ENCODE data around the gene ITPRID2. TPM values are rescaled to one million over a fixed set of nuclear protein-coding genes. Genes with fewer than 3 reads are reported as not detected.

The ITPRID2 gene
- total and polyA plus RNA-seq, 2 of the 8 experiments (the other 6 are each of a cell fraction or from before 2014, with no cell fraction given): 1.9 to 12.6 TPM

DNA sequence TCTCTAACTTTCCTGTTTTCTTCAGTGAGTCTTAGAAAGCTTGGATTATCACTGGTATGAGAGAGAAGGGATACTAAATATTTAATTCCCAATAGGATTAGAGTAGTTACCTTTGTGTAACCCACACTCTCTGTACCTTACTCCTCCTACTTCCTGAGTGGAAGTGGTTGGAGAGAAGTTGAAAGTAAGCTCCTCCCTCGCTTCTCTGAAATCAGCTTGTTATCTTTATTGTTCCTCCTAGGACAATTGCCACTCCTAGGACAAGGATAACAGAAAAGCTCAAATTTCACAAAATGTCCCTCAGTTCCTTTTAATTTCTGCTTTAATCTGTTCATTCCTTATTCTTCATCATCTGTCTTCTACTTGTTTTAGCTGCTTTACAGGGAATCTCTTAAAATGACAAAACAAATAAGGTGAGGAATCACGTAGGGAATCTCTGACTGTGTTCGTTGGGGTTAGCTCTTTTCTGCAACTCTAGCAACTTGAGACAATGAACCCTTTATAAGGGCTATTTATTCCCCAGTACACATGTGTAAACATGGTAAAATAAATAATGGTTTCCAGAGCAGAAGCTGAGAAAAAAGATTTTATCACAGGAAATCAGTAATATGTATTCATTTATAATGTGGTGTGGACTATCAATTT lies 8.6 kb downstream of the ITPRID2 start (continued):
- TF ChIP-seq CBX8 (IDR thresholded peaks at IDR 0.05; ENCODE audit: borderline replicate concordance, low read depth, low read length) (no peak), RFX5 (IDR thresholded peaks at IDR 0.05; ENCODE audit: borderline replicate concordance, low read depth, low read length) (no peak), KDM1A (IDR thresholded peaks at IDR 0.05; ENCODE audit: borderline replicate concordance, low read length) (no peak)

Data from H1 (cell line).